Right lung (tissue), 5 donors: Measurements from ENCODE around the gene AFAP1L1. TPM values are rescaled to one million over a fixed set of nuclear protein-coding genes. Genes with fewer than 3 reads are reported as not detected.
"Not testable (repeated sequence)": the region's sequence is repeated elsewhere in the genome, so short reads cannot be mapped to it uniquely, and the experiment has no call there.

Source experiments
- DNase-seq, 2 donors: peaks; one replicate each; pipeline ENCODE4 v3.0.0-alpha.2; 2013
- polyA plus RNA-seq, 5 donors: library from polyadenylated mRNA; unstranded; fragments of 120-200 nt; gene quantifications; one replicate each; pipeline versions ENCODE4 v1.2.1 to v1.2.3, GENCODE V29; 2013; ENCODE audit warnings: inconsistent platforms in 1 of 5, low replicate concordance in 1 of 5; ENCODE audit not compliant: insufficient read length in 5 of 5, insufficient read depth in 1 of 5

Gene AFAP1L1
- polyA plus RNA-seq, 5 donors, result 35.7 to 40.9 (median 39.5) TPM

GRCh38 chr5:149257889-149258705, 13.6 kb upstream of the AFAP1L1 start:
- no peak for DNase-seq

- no peak for DNase-seq
These were observed 10.9 kb upstream of the AFAP1L1 start for GRCh38 chr5:149260761-149261160.

- no peak for DNase-seq
These were observed 10.4 kb upstream of the AFAP1L1 start for GRCh38 chr5:149261246-149261645.

GRCh38 chr5:149262315-149262714, 9.3 kb upstream of the AFAP1L1 start:
- no peak for DNase-seq

- DNase-seq, result no peak
These were observed 7.1 kb upstream of the AFAP1L1 start for GRCh38 chr5:149264439-149265067.

GRCh38 chr5:149265068-149265465, 6.6 kb upstream of the AFAP1L1 start:
- no peak for DNase-seq

GRCh38 chr5:149265597-149265996, 6.1 kb upstream of the AFAP1L1 start:
- no peak for DNase-seq

- DNase-seq, result no peak
These were observed 4.3 kb upstream of the AFAP1L1 start for GRCh38 chr5:149267241-149267973.

- no peak for DNase-seq
These were observed 2.6 kb upstream of the AFAP1L1 start for GRCh38 chr5:149268928-149269557.

- DNase-seq, result no peak
These were observed 404 bp upstream of the AFAP1L1 start for GRCh38 chr5:149271195-149271715.

GRCh38 chr5:149272781-149273180, 1.1 kb downstream of the AFAP1L1 start:
- not testable (repeated sequence) for DNase-seq

- DNase-seq, result no peak
These were observed 1.6 kb downstream of the AFAP1L1 start for GRCh38 chr5:149273237-149273636.

GRCh38 chr5:149273950-149274349, 2.3 kb downstream of the AFAP1L1 start:
- DNase-seq, result no peak

GRCh38 chr5:149274939-149275338, 3.3 kb downstream of the AFAP1L1 start:
- DNase-seq, result no peak

- DNase-seq, result no peak
These were observed 6.1 kb downstream of the AFAP1L1 start for GRCh38 chr5:149277801-149278200.

GRCh38 chr5:149278451-149279210, 7.0 kb downstream of the AFAP1L1 start:
- no peak for DNase-seq

GRCh38 chr5:149279661-149280060, 8.0 kb downstream of the AFAP1L1 start:
- no peak for DNase-seq

GRCh38 chr5:149280124-149280523, 8.5 kb downstream of the AFAP1L1 start:
- no peak for DNase-seq

- DNase-seq, result no peak
These were observed 9.1 kb downstream of the AFAP1L1 start for GRCh38 chr5:149280802-149281201.

- DNase-seq, result no peak
These were observed 10.6 kb downstream of the AFAP1L1 start for GRCh38 chr5:149282027-149282965.
